CD4-positive, alpha-beta memory T cell (primary cell): ENCODE results near the gene PEMT. TPM values are rescaled to one million over a fixed set of nuclear protein-coding genes. Genes with fewer than 3 reads are reported as not detected.

Source experiments
- CTCF ChIA-PET: fragments of 350-600 bp; sonication (Branson Sonifier 250); formaldehyde crosslinking; loops from one replicate; lab custom pipeline; 2021; ENCODE audit warnings: inconsistent platforms; ENCODE audit not compliant: partially characterized antibody; lab: Charles Lee
- POLR2A ChIA-PET: fragments of 350-600 bp; sonication (Branson Sonifier 250); formaldehyde crosslinking; loops from one replicate; lab custom pipeline; 2021; ENCODE audit not compliant: partially characterized antibody; lab: Charles Lee
- DNase-seq, 5 donors: peaks; one replicate each; pipeline versions ENCODE4 v3.0.0 to v3.0.0-alpha.2; 2020 to 2022; ENCODE audit warnings: mixed read lengths in 1 of 5
- H3K27ac ChIP-seq: one replicate; pipeline ENCODE4 v1.7.0; 2013; ENCODE audit warnings: low read depth, low read length
- H3K27me3 ChIP-seq: 2 replicates; pipeline ENCODE4 v1.7.0; 2013; ENCODE audit warnings: mild to moderate bottlenecking, low read length, moderate library complexity; ENCODE audit not compliant: insufficient read depth
- H3K36me3 ChIP-seq: 2 replicates; pipeline ENCODE4 v1.7.0; 2013; ENCODE audit warnings: mild to moderate bottlenecking, low read length, moderate library complexity; ENCODE audit not compliant: insufficient read depth
- H3K4me1 ChIP-seq: 2 replicates; pipeline ENCODE4 v1.7.0; 2013; ENCODE audit warnings: mild to moderate bottlenecking, low read length, moderate library complexity; ENCODE audit not compliant: insufficient read depth
- H3K4me3 ChIP-seq, 2 donors: one replicate each; pipeline ENCODE4 v1.7.0; 2013; ENCODE audit warnings: low read length in 2 of 2, mild to moderate bottlenecking in 1 of 2
- H3K9me3 ChIP-seq, 2 donors: one replicate each; pipeline ENCODE4 v1.7.0; 2013; ENCODE audit warnings: low read length in 2 of 2, control low read depth in 1 of 2; ENCODE audit not compliant: control insufficient read depth in 1 of 2
- H3K27ac Mint-ChIP-seq, 7 donors: one replicate each; pipeline ENCODE4 v1.8.0; 2020 to 2021; ENCODE audit warnings: mixed read lengths in 7 of 7, mild to moderate bottlenecking in 6 of 7, inconsistent platforms in 3 of 7, moderate library complexity in 3 of 7
- H3K27me3 Mint-ChIP-seq, 2 donors: one replicate each; pipeline ENCODE4 v1.8.0; 2020 to 2021; ENCODE audit warnings: mixed read lengths in 2 of 2
- H3K36me3 Mint-ChIP-seq, 2 donors: one replicate each; pipeline ENCODE4 v1.8.0; 2020 to 2021; ENCODE audit warnings: mixed read lengths in 2 of 2, inconsistent platforms in 1 of 2, mild to moderate bottlenecking in 1 of 2
- H3K4me1 Mint-ChIP-seq, 4 donors: one replicate each; pipeline ENCODE4 v1.8.0; 2020 to 2021; ENCODE audit warnings: mixed read lengths in 4 of 4, mild to moderate bottlenecking in 1 of 4
- H3K4me3 Mint-ChIP-seq, 8 donors: one replicate each; pipeline ENCODE4 v1.8.0; 2020 to 2021; ENCODE audit warnings: mixed read lengths in 8 of 8, mild to moderate bottlenecking in 7 of 8, moderate library complexity in 6 of 8, inconsistent platforms in 3 of 8
- H3K9me3 Mint-ChIP-seq, 8 donors: one replicate each; pipeline ENCODE4 v1.8.0; 2020 to 2021; ENCODE audit warnings: mixed read lengths in 8 of 8, mild to moderate bottlenecking in 5 of 8, inconsistent platforms in 3 of 8, moderate library complexity in 1 of 8
- intact Hi-C: fragments of 100-400 bp; cut with micrococcal nuclease; formaldehyde crosslinking; loops from one replicate; pipeline ENCODE4 v1.15.1; 2023
- polyA plus RNA-seq, 2 donors: library from polyadenylated mRNA; unstranded; fragments of 300-500 nt; fragmentation: Illumina TruSeq; gene quantifications; one replicate each; pipeline ENCODE4 v1.2.3, GENCODE V29; 2021
- total RNA-seq, 2 experiments: library from RNA; stranded (reverse); gene quantifications; one replicate each; pipeline ENCODE4 v1.2.3, GENCODE V29; 2021

PEMT gene
- total and polyA plus RNA-seq, 4 experiments from 2014 or later = 11.6 to 39.0 (median 19.5) TPM

DNA sequence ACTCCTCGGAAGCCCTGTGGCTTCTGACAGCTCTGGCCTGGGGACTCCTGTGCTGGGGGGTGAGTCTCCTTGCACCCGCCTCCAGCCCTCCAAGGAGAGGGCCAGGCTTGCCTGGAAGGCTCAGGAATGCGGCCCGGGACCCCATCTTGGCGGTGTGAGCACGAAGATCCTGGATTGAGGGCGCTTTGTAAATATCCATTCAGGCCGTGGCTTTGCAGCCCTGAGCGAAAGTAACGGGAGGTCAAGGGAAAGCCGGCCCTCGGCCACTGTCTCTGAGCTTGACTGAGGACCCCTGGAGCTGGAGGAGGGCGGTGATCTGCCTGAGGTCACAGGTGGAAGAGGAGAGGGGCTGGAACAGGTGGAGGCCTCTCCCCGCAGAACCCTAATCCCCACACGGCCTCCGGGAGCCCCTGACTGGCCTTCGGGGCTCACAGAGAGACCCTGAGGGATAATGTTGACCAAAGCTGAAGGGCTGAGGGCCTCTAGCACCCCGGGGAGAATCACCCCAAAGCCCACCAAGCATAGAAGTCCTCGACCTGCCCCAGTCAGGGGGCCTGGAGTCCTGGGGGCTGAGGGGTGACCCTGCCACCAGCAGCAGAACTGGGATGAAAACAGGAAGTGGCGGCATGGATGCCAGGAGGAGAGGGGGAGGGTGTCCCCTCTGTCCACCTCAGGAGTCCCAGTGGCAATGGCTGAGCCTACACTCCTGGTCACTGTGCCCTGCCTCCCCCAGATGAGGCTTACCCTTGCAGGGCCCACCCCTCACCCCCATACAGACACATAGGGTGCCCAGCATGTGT lies 87.0 kb downstream of the PEMT start:
- Mint-ChIP-seq H3K9me3 (no peaks in the 10 kb centered on the region), H3K27me3 (peaks cover 0 to 1% of the 10 kb centered on the region in 2 donors), H3K27ac (no peak overlapping the region), H3K36me3 (no peaks in the 10 kb centered on the region), H3K4me1 (no peaks in the 10 kb centered on the region), H3K4me3 (no peak overlapping the region)
- Histone ChIP-seq H3K9me3 (no peaks in the 10 kb centered on the region), H3K4me3 (no peak overlapping the region), H3K27ac (no peak overlapping the region), H3K36me3 (no peaks in the 10 kb centered on the region), H3K27me3 (no peaks in the 10 kb centered on the region), H3K4me1 (no peaks in the 10 kb centered on the region)
- intact Hi-C loops = no loop called here
- ChIA-PET POLR2A (no interaction called here), CTCF (interaction anchor here (1.0 kb wide), 1 partner anchor 8 kb away, joined by 7 read pairs; the partner anchor contains the start of gene RASD1)
- no peak for DNase-seq

GRCh38 chr17:17503566-17504130 lies 87.9 kb downstream of the PEMT start:
- ChIA-PET POLR2A (no interaction called here), CTCF (no interaction called here)
- Mint-ChIP-seq H3K27ac (no peak overlapping the region), H3K27me3 (peaks cover 0 to 1% of the 10 kb centered on the region in 2 donors), H3K4me1 (no peaks in the 10 kb centered on the region), H3K36me3 (no peaks in the 10 kb centered on the region), H3K4me3 (no peak overlapping the region), H3K9me3 (no peaks in the 10 kb centered on the region)
- Histone ChIP-seq H3K27ac (no peak overlapping the region), H3K4me1 (no peaks in the 10 kb centered on the region), H3K36me3 (no peaks in the 10 kb centered on the region), H3K27me3 (no peaks in the 10 kb centered on the region), H3K4me3 (no peak overlapping the region), H3K9me3 (no peaks in the 10 kb centered on the region)
- intact Hi-C loops = no loop called here
- DNase-seq = no peak

- H3K4me3 Mint-ChIP-seq = no peak overlapping the region
- Histone ChIP-seq H3K27me3 (no peaks in the 10 kb centered on the region), H3K36me3 (no peaks in the 10 kb centered on the region), H3K27ac (no peak overlapping the region), H3K4me3 (no peak overlapping the region), H3K9me3 (no peaks in the 10 kb centered on the region), H3K4me1 (no peaks in the 10 kb centered on the region)
- intact Hi-C loops = no loop called here
- CTCF ChIA-PET = no interaction called here
- H3K4me1 Mint-ChIP-seq = no peaks in the 10 kb centered on the region
- H3K36me3 Mint-ChIP-seq = no peaks in the 10 kb centered on the region
- DNase-seq = no peak
- peaks cover 0 to 1% of the 10 kb centered on the region in 2 donors for H3K27me3 Mint-ChIP-seq
- POLR2A ChIA-PET = no interaction called here
- peak overlapping the region in 1 of 7 donors; percentile 7 for H3K27ac Mint-ChIP-seq
- no peaks in the 10 kb centered on the region for H3K9me3 Mint-ChIP-seq
Observed at GRCh38 chr17:17502741-17503565, 88.6 kb downstream of the PEMT start.

DNA sequence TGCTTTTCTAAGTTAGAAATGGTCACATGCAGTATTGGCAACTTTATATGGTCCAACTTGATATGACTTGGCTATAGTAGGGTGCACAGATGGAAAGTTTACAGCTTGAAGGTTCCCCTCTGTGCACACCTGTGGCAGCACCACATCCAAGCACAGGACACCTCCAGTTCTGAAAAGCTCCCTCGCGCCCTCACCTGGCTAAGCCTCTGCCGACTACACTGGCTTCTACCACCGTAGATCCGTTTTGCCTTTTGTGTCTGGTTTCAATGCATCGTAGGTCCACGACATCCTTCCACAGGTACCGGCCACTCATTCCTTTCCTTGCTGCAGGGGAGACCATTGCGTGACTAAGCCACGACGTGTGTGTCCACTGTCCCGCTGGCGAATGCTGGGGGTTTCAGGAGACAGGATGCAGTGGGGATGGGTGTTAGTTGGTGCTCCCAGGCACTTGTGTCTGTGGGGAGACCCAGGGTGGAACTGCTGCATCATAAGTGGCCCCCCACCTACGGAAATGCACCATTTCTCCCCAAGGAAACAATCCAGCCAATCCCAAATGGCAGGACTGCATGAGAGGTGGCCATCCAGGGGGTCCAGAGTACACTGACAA lies 90.4 kb downstream of the PEMT start:
- intact Hi-C loops = no loop called here
- peaks cover 0 to 6% (median 2%) of the 10 kb centered on the region in 4 donors for H3K4me1 Mint-ChIP-seq
- Histone ChIP-seq H3K27me3 (no peaks in the 10 kb centered on the region), H3K36me3 (no peaks in the 10 kb centered on the region), H3K4me1 (peaks cover 7% of the 10 kb centered on the region), H3K4me3 (no peak overlapping the region), H3K9me3 (no peaks in the 10 kb centered on the region), H3K27ac (no peak overlapping the region)
- CTCF ChIA-PET = interaction anchor here (1.1 kb wide), 1 partner anchor 140 kb away, joined by 5 read pairs; no protein-coding TSS in a partner anchor
- POLR2A ChIA-PET = no interaction called here
- H3K36me3 Mint-ChIP-seq = no peaks in the 10 kb centered on the region
- peaks cover 0 to 1% of the 10 kb centered on the region in 2 donors for H3K27me3 Mint-ChIP-seq
- H3K9me3 Mint-ChIP-seq = no peaks in the 10 kb centered on the region
- no peak overlapping the region for H3K4me3 Mint-ChIP-seq
- H3K27ac Mint-ChIP-seq = no peak overlapping the region
- DNase-seq = no peak

DNA sequence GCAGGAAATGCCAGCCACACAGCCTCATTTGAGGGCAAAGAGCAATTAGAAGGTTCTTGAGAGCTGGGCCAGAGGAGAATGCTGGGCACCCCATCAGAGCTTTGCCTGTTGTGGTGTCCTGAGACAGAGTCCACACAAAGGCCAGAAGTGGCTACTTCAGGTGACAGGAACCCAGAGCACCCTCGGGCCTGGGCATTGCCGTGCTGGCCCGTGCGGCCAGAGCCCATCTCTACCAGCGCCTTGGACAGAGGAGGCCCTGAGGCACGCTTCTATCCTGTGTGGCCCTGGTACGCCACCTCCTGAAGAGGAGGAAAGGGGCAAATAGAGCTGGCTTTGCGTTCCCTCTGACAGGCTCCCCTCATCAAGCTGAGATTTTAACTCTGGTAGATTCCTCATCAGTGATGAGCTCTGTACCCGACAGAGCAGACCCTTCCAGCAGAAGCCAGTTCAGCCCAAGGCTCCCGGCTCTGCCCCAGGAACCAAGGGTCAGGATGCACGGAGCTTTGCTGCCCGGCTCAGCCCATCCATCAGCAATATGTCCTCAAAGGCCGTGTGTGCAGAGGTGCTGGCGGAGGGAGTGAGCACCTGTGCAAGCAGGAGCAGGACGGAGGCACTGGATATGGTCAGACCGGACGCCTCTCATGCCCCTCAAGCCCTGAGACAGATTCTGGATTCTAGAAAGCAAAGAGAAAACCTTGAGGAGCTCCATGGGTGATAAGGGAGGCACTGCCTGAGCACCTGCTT lies 91.9 kb downstream of the PEMT start:
- Histone ChIP-seq H3K36me3 (no peaks in the 10 kb centered on the region), H3K4me1 (peaks cover 18% of the 10 kb centered on the region), H3K4me3 (no peak overlapping the region), H3K27ac (no peak overlapping the region), H3K27me3 (no peaks in the 10 kb centered on the region), H3K9me3 (no peaks in the 10 kb centered on the region)
- Mint-ChIP-seq H3K36me3 (no peaks in the 10 kb centered on the region), H3K27ac (no peak overlapping the region), H3K9me3 (no peaks in the 10 kb centered on the region), H3K4me1 (peaks cover 3 to 17% (median 9%) of the 10 kb centered on the region in 4 donors), H3K27me3 (peaks cover 0 to 3% of the 10 kb centered on the region in 2 donors), H3K4me3 (no peak overlapping the region)
- ChIA-PET CTCF (interaction anchor here (1.1 to 1.3 kb wide), 2 partner anchors 114 to 141 kb away, joined by 3 to 5 read pairs; no protein-coding TSS in a partner anchor), POLR2A (no interaction called here)
- no peak for DNase-seq
- intact Hi-C loops = no loop called here

DNA sequence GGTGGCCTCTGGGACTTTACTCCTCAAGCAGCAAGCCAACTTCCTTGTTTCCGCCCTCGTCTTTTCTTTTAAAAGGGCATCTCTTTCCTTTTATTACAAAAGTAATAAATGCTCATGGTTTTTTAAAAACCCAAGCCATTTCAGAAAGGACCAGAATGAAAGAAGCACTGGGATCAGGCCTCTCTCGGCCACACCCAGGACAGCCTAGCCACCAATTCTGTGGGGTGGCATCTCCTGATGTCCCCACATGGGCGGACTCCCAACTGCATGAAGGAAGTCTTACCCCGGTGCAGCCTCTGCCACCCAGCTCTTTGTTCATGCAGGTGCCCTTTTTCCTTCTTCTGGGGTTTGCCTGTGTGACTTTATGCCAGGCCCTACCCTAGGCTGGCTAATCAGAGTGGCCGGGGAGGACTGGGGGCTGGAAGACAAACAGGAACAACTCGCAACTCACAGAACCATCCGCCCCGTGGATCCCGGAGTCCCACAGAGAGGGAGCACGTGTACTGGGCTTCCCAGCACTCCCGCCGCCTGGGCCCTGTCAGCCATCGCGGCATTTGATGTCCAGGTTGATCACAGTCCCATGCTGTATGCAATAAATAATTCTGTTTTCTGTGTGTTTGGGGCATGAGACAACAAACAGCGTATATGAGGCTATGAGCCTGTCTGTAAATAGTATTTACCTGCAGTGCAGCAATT lies 92.8 kb downstream of the PEMT start:
- peaks cover 19% of the 10 kb centered on the region for H3K4me1 ChIP-seq
- H3K36me3 Mint-ChIP-seq = no peaks in the 10 kb centered on the region
- no peak overlapping the region for H3K27ac Mint-ChIP-seq
- H3K4me3 Mint-ChIP-seq = no peak overlapping the region
- CTCF ChIA-PET = interaction anchor here (1.3 to 3.6 kb wide), 2 partner anchors 115 to 137 kb away, joined by 3 to 16 read pairs; no protein-coding TSS in a partner anchor
- POLR2A ChIA-PET = no interaction called here
- intact Hi-C loops = no loop called here
- H3K4me3 ChIP-seq = no peak overlapping the region
- no peaks in the 10 kb centered on the region for H3K9me3 ChIP-seq
- H3K27ac ChIP-seq = no peak overlapping the region
- H3K9me3 Mint-ChIP-seq = no peaks in the 10 kb centered on the region
- no peak for DNase-seq
- no peaks in the 10 kb centered on the region for H3K27me3 ChIP-seq
- no peaks in the 10 kb centered on the region for H3K36me3 ChIP-seq
- peaks cover 0 to 3% of the 10 kb centered on the region in 2 donors for H3K27me3 Mint-ChIP-seq
- H3K4me1 Mint-ChIP-seq = peaks cover 3 to 19% (median 9%) of the 10 kb centered on the region in 4 donors
